Pancreas (tissue), 10 donors: Measurements from ENCODE around the gene SH3BGRL3. TPM values are rescaled to one million over a fixed set of nuclear protein-coding genes. Genes with fewer than 3 reads are reported as not detected.
A peak's percentile ranks its signal among the peaks of the same experiment; 100 is the strongest.

Experiments
- ATAC-seq, 4 donors: fragments of 200-7000 bp; cut with Tn5 transposase; one replicate each; pipeline versions ENCODE4 v1.8.0 to v1.9.1; 2020; ENCODE audit warnings: mild to moderate bottlenecking in 4 of 4, moderate library complexity in 4 of 4
- DNase-seq, 6 donors: peaks; one replicate each; pipeline ENCODE4 v3.0.0-alpha.2; 2020
- FAIRE-seq: peaks from 2 replicates; lab custom pipeline; 2012; peaks lifted over from hg19 to GRCh38; lab: Jason Lieb, UNC
- H3K27ac ChIP-seq, 4 donors: fragments of 200-600 bp; sonication (generic); 1 replicate in 3 of 4; 2 replicates in 1 of 4; pipeline versions ENCODE4 v1.5.0 to v1.8.0; 2020
- H3K27me3 ChIP-seq, 4 donors: fragments of 200-600 bp; one replicate each; pipeline ENCODE4 v1.8.0; 2021
- H3K36me3 ChIP-seq, 3 donors: fragments of 200-600 bp; sonication (generic) in 1 of 3; one replicate each; pipeline versions ENCODE4 v1.5.0 to v1.8.0; 2020 to 2021
- H3K4me1 ChIP-seq, 3 donors: fragments of 200-600 bp; one replicate each; pipeline ENCODE4 v1.8.0; 2021
- H3K4me3 ChIP-seq, 4 donors: fragments of 200-600 bp; sonication (generic) in 2 of 4; one replicate each; pipeline versions ENCODE4 v1.5.0 to v1.8.0; 2020 to 2021
- H3K9me3 ChIP-seq, 4 donors: fragments of 200-600 bp; one replicate each; pipeline ENCODE4 v1.8.0; 2021
- CTCF ChIP-seq, 4 donors: fragments of 200-600 bp; sonication (generic) in 3 of 4; IDR thresholded peaks; one replicate each; pipeline versions ENCODE4 v1.5.0 to v1.8.0; 2021; ENCODE audit warnings: antibody characterized with exemption in 4 of 4
- WGBS, 2 donors: extraction: QIAGEN DNeasy Blood & Tissue Kit; methylation state at CpG; one replicate each; pipeline ENCODE4 v1.1.7; 2013; 5-methylcytosine and 5-hydroxymethylcytosine counted together
- intact Hi-C, 3 donors: fragments of 100-400 bp; cut with DNase I; formaldehyde crosslinking; loops; one replicate each; pipeline versions ENCODE4 v1.11.1 to v1.14.2; 2022
- polyA plus RNA-seq, 2 donors: library from polyadenylated mRNA; stranded (reverse); fragments of 200-250 nt; gene quantifications; one replicate each; pipeline ENCODE4 v1.2.3, GENCODE V29; 2013
- total RNA-seq, 6 donors: library from RNA; stranded (reverse); fragmentation: NEBNext Ultra II Directional in 4 of 6; extraction: Animal tissue kit (Norgen Biotek cat#: 25700) in 4 of 6; gene quantifications; one replicate each; pipeline versions ENCODE4 v1.2.1 to v1.2.4, GENCODE V29; 2021 to 2023
- donor health status: healthy with polysubstance abuse.
- donor health status: DM: no; HTN: no; CAD: no; lungs with moderate emphysema.
- donor health status: DM: no; HTN: no; CAD: no.
- donor health status: control.
- donor health status: control.
- donor health status: Bipolar disorder and iron deficiency.
- donor health status: DM: yes; HTN: yes; CAD: no.
- donor health status: DM: no; HTN: no; CAD: no.
- donor health status: DM: no; HTN: no; CAD: no.
- donor health status: DM: yes; HTN: yes; CAD: no.

Gene SH3BGRL3
- total and polyA plus RNA-seq, 8 donors: 29.1 to 109 (median 55.9) TPM

DNA sequence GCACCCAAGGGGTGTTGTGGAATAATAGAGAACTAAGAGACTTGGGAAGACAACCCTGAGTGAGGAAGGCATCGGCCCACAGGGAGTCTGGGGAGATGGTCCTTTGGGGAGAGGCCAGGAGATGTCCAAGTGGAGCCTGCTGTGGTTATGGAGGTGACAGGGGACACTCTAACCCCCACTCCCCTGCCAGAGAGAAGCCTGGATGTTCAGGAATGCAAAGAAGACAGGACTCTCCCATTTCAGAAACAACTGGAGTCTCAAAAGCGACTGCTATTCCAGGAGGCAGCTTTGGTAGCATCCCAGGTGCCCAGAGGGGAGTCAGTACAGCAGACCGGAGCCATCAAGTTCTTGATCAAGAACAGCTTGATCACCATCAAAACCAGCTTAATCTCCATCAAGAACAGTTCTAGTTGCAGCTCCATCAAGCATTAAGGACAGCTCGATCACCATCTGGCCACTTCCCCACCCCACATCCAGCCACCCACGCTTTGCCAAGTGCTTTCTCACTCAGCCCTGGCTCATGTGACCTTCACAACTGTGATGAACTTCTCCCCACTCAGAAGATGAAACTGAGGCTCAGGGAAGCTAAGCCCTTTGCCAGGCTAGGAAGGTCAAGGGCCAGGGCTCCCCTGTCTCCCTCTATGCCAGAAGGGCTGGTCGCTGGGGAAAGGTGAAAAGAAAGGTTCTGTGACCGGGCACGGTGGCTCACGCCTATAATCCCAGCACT lies 38.6 kb downstream of the SH3BGRL3 start:
- TF ChIP-seq CTCF (IDR thresholded peaks at IDR 0.05): no peak
- intact Hi-C loops: loop anchor here in 1 of 3 donors (5.0 kb wide), 1 partner anchor 41 kb away; no protein-coding TSS in a partner anchor
- no peak overlapping the region for H3K27ac ChIP-seq
- H3K36me3 ChIP-seq: no peaks in the 10 kb centered on the region
- ATAC-seq (peak in 3 of 4 donors; percentile 17 to 56 (median 24)), DNase-seq (peak in 1 of 6 donors; percentile 48), FAIRE-seq (no peak)
- no peaks in the 10 kb centered on the region for H3K27me3 ChIP-seq
- no peaks in the 10 kb centered on the region for H3K9me3 ChIP-seq
- no peaks in the 10 kb centered on the region for H3K4me1 ChIP-seq
- H3K4me3 ChIP-seq: no peak overlapping the region
- WGBS, 2 donors: 55 to 67% methylated on average over 9 of the region's 9 CpGs

DNA sequence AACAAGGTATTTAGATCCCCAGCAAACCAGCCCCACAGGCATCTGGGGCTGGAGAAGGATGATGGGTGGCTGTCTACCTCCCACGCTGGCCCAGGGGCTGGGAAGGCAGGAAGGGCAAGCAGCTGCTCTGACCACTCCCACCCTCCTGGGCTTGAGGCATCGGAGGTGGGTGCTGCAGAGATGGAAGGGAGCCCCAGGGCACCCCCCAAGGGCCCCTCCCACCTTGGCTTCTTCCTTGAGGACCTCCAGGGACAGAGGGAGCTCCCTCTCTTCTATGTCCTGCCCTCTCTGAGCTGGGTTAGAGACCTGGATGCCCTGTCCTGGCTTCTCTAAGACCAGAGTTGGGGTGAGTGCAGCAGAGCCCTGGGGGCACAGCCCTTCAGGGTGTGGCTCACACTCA lies 41.0 kb downstream of the SH3BGRL3 start:
- no peak for DNase-seq
- no peak overlapping the region for H3K27ac ChIP-seq
- no peaks in the 10 kb centered on the region for H3K36me3 ChIP-seq
- ATAC-seq: peak in 2 of 4 donors; percentile 3 to 23
- FAIRE-seq: no peak
- no peaks in the 10 kb centered on the region for H3K9me3 ChIP-seq
- intact Hi-C loops: loop anchor here in 1 of 3 donors (5.0 kb wide), 1 partner anchor 39 kb away; the partner anchor contains the start of gene SH3BGRL3
- TF ChIP-seq CTCF (IDR thresholded peaks at IDR 0.05): no peak
- WGBS, 2 donors: 50 to 58% methylated on average over 2 of the region's 2 CpGs
- H3K27me3 ChIP-seq: no peaks in the 10 kb centered on the region
- H3K4me1 ChIP-seq: no peaks in the 10 kb centered on the region
- H3K4me3 ChIP-seq: no peak overlapping the region

- peak; percentile 69 to 80 (median 74) for TF ChIP-seq CTCF (IDR thresholded peaks at IDR 0.05)
- intact Hi-C loops: loop anchor here in 1 of 3 donors (5.0 kb wide), 1 partner anchor 39 kb away; the partner anchor contains the start of gene SH3BGRL3
- FAIRE-seq (no peak), ATAC-seq (peak; percentile 93 to 97 (median 96)), DNase-seq (peak; percentile 78 to 98 (median 92))
- H3K27me3 ChIP-seq: no peaks in the 10 kb centered on the region
- H3K4me1 ChIP-seq: no peaks in the 10 kb centered on the region
- no peaks in the 10 kb centered on the region for H3K36me3 ChIP-seq
- no peak overlapping the region for H3K27ac ChIP-seq
- H3K4me3 ChIP-seq: no peak overlapping the region
- WGBS, 2 donors: 12 to 15% methylated on average over 16 of the region's 16 CpGs
- H3K9me3 ChIP-seq: no peaks in the 10 kb centered on the region
Measured at GRCh38 chr1:26321315-26322041, 41.6 kb downstream of the SH3BGRL3 start.

GRCh38 chr1:26322042-26322331 lies 42.1 kb downstream of the SH3BGRL3 start:
- Histone ChIP-seq H3K27me3 (no peaks in the 10 kb centered on the region), H3K4me1 (no peaks in the 10 kb centered on the region), H3K36me3 (no peaks in the 10 kb centered on the region), H3K27ac (no peak overlapping the region), H3K9me3 (no peaks in the 10 kb centered on the region), H3K4me3 (no peak overlapping the region)
- intact Hi-C loops: loop anchor here in 1 of 3 donors (5.0 kb wide), 1 partner anchor 40 kb away; the partner anchor contains the start of gene SH3BGRL3
- TF ChIP-seq CTCF (IDR thresholded peaks at IDR 0.05): no peak
- 50 to 54% methylated on average over 10 of the region's 10 CpGs for WGBS, 2 donors
- ATAC-seq (no peak), DNase-seq (no peak), FAIRE-seq (no peak)
